PC-3 (cell line): ENCODE results near the gene ATG4D. TPM values are rescaled to one million over a fixed set of nuclear protein-coding genes. Genes with fewer than 3 reads are reported as not detected.

Experiments
- ATAC-seq: fragments of 200-7000 bp; cut with Tn5 transposase; 2 replicates; pipeline ENCODE4 v1.9.1; 2020; ENCODE audit warnings: mild to moderate bottlenecking, moderate library complexity
- BruUV-seq: library from RNA; stranded (reverse); fragments of 400-500 nt; replicated peaks from 2 replicates; lab custom pipeline; 2021; lab: Mats Ljungman, UMichigan
- CTCF ChIA-PET: fragments of 300-600 bp; sonication (Branson Sonifier 250); formaldehyde crosslinking; loops from one replicate; lab custom pipeline; 2022; ENCODE audit warnings: antibody characterized with exemption; lab: Charles Lee
- POLR2A ChIA-PET: fragments of 300-600 bp; sonication (Branson Sonifier 250); formaldehyde crosslinking; loops from one replicate; lab custom pipeline; 2022; ENCODE audit warnings: antibody characterized with exemption; ENCODE audit not compliant: unreplicated experiment; lab: Charles Lee
- DNase-seq: peaks from one replicate; pipeline ENCODE4 v3.0.0-alpha.2; 2015
- H2AFZ ChIP-seq: fragments of 300-600 bp; sonication (generic); 2 replicates; pipeline ENCODE4 v1.6.0; 2016; ENCODE audit warnings: antibody characterized with exemption, low read length
- H3F3A ChIP-seq: fragments of 300-600 bp; sonication (generic); one replicate; pipeline ENCODE4 v1.6.0; 2017; ENCODE audit warnings: antibody characterized with exemption, low read length, control low read depth, mild to moderate bottlenecking; ENCODE audit not compliant: unreplicated experiment
- H3K27ac ChIP-seq: fragments of 300-600 bp; sonication (generic); 2 replicates; pipeline ENCODE4 v1.5.1; 2016; ENCODE audit warnings: mild to moderate bottlenecking, low read length
- H3K27me3 ChIP-seq: fragments of 300-600 bp; sonication (generic); 2 replicates; pipeline ENCODE4 v1.6.1; 2016; ENCODE audit warnings: low read length, mixed read lengths
- H3K36me3 ChIP-seq: fragments of 300-600 bp; sonication (generic); 2 replicates; pipeline ENCODE4 v1.6.1; 2016; ENCODE audit warnings: low read depth, mixed run types, low read length, mixed read lengths
- H3K4me1 ChIP-seq: fragments of 300-600 bp; sonication (generic); 2 replicates; pipeline ENCODE4 v1.5.1; 2016; ENCODE audit warnings: low read length; ENCODE audit not compliant: insufficient read depth
- H3K4me2 ChIP-seq: fragments of 300-600 bp; sonication (generic); 2 replicates; pipeline ENCODE4 v1.6.0; 2016; ENCODE audit warnings: low read length
- H3K4me3 ChIP-seq: fragments of 300-600 bp; sonication (generic); 2 replicates; pipeline ENCODE4 v1.5.1; 2016; ENCODE audit warnings: mild to moderate bottlenecking, low read length, mixed read lengths
- H3K79me2 ChIP-seq: fragments of 300-600 bp; sonication (generic); 2 replicates; pipeline ENCODE4 v1.6.1; 2017; ENCODE audit warnings: low read length, mixed read lengths
- H3K9ac ChIP-seq: fragments of 300-600 bp; sonication (generic); 2 replicates; pipeline ENCODE4 v1.6.0; 2016; ENCODE audit warnings: mild to moderate bottlenecking, low read length
- H3K9me2 ChIP-seq: fragments of 300-600 bp; sonication (generic); replicated peaks from 2 replicates; pipeline ENCODE4 v1.6.1; 2016; ENCODE audit warnings: mixed run types, low read length, mixed read lengths
- H3K9me3 ChIP-seq: fragments of 300-600 bp; sonication (generic); 2 replicates; pipeline ENCODE4 v1.6.1; 2016; ENCODE audit warnings: low read length, mixed read lengths
- H4K20me1 ChIP-seq: fragments of 300-600 bp; sonication (generic); 2 replicates; pipeline ENCODE4 v1.6.1; 2016; ENCODE audit warnings: low read length, mixed read lengths
- CTCF ChIP-seq: fragments of 300-600 bp; sonication (generic); conservative IDR thresholded peaks from 2 replicates; pipeline ENCODE4 v1.5.1; 2017; ENCODE audit warnings: antibody characterized with exemption, low read depth, mild to moderate bottlenecking, low read length
- EZH2 ChIP-seq: fragments of 300-600 bp; sonication (generic); IDR thresholded peaks from one replicate; pipeline ENCODE4 v1.6.1; 2017; ENCODE audit warnings: antibody characterized with exemption, mild to moderate bottlenecking, low read length; ENCODE audit not compliant: unreplicated experiment
- EZH2phosphoT487 ChIP-seq: fragments of 300-600 bp; sonication (generic); IDR thresholded peaks from 2 replicates; pipeline ENCODE4 v1.6.1; 2018; ENCODE audit warnings: mild to moderate bottlenecking, antibody characterized with exemption, low read length, borderline replicate concordance
- intact Hi-C: fragments of 100-400 bp; cut with micrococcal nuclease; formaldehyde crosslinking; loops from 2 replicates; pipeline ENCODE4 v1.9.0; 2023
- total RNA-seq: library from RNA; depleted of rRNA; stranded (reverse); fragments of >200 nt; gene quantifications from 2 replicates; pipeline ENCODE4 v1.2.3, GENCODE V29; 2014

ATG4D gene
- total RNA-seq, 1 experiment from 2014 or later = 65.9 TPM

GRCh38 chr19:10517760-10518443, 25.8 kb upstream of the ATG4D start:
- ChIA-PET POLR2A (interaction anchor here (0.6 kb wide), 1 partner anchor 8 kb away, joined by 5 read pairs; no protein-coding TSS in a partner anchor), CTCF (no interaction called here)
- ATAC-seq (peak; percentile 58), DNase-seq (peak; percentile 41)
- Histone ChIP-seq H3F3A (no peaks in the 10 kb centered on the region), H3K4me3 (peak overlapping the region; percentile 68), H4K20me1 (no peaks in the 10 kb centered on the region), H3K27ac (no peak overlapping the region), H3K79me2 (no peaks in the 10 kb centered on the region), H3K36me3 (no peaks in the 10 kb centered on the region), H3K4me1 (peaks cover 13% of the 10 kb centered on the region; the same call in 1 of the 2 replicates), H3K9me2 (no peaks in the 10 kb centered on the region), H3K9me3 (no peaks in the 10 kb centered on the region), H3K9ac (no peak overlapping the region), H3K4me2 (peak overlapping the region; percentile 90), H2AFZ (peak overlapping the region; percentile 85), H3K27me3 (no peaks in the 10 kb centered on the region)
- intact Hi-C loops = no loop called here
- no TSS peak for BruUV-seq
- TF ChIP-seq EZH2 (no peak), CTCF (no peak), EZH2phosphoT487 (no peak)

GRCh38 chr19:10518444-10519361, 25.0 kb upstream of the ATG4D start:
- intact Hi-C loops = no loop called here
- no peak overlapping the region for H3K27ac ChIP-seq

More at GRCh38 chr19:10518444-10519361, 25.0 kb upstream of the ATG4D start:
- no peaks in the 10 kb centered on the region for H3K27me3 ChIP-seq
- ATAC-seq (no peak), DNase-seq (no peak)
- peak overlapping the region; percentile 68; the same call in 1 of the 2 replicates for H3K4me3 ChIP-seq
- peak overlapping the region; percentile 85 for H2AFZ ChIP-seq
- no peaks in the 10 kb centered on the region for H4K20me1 ChIP-seq
- CTCF ChIA-PET = no interaction called here
- POLR2A ChIA-PET = interaction anchor here (0.6 kb wide), 1 partner anchor 9 kb away, joined by 5 read pairs; no protein-coding TSS in a partner anchor
- no peaks in the 10 kb centered on the region for H3K9me3 ChIP-seq
- TF ChIP-seq EZH2 (no peak), CTCF (no peak), EZH2phosphoT487 (no peak)
- no peaks in the 10 kb centered on the region for H3K36me3 ChIP-seq
- H3K4me1 ChIP-seq = peaks cover 13% of the 10 kb centered on the region; the same call in 1 of the 2 replicates
- H3K4me2 ChIP-seq = peak overlapping the region; percentile 90
- no peak overlapping the region for H3K9ac ChIP-seq
- H3F3A ChIP-seq = no peaks in the 10 kb centered on the region
- no peaks in the 10 kb centered on the region for H3K9me2 ChIP-seq
- H3K79me2 ChIP-seq = no peaks in the 10 kb centered on the region
- no TSS peak for BruUV-seq
